Tibial nerve (tissue), 4 donors: ENCODE data around the gene PLPP4. TPM values are rescaled to one million over a fixed set of nuclear protein-coding genes. Genes with fewer than 3 reads are reported as not detected.

ENCODE experiments used
- DNase-seq, 2 donors: peaks; one replicate each; pipeline ENCODE4 v3.0.0-alpha.2; 2019; ENCODE audit warnings: low spot score in 2 of 2
- H3K27ac ChIP-seq, 4 donors: fragments of 200-600 bp; sonication (generic) in 3 of 4; one replicate each; pipeline ENCODE4 v1.5.1; 2017 to 2019; ENCODE audit warnings: mild to moderate bottlenecking in 1 of 4
- H3K27me3 ChIP-seq, 2 donors: fragments of 200-600 bp; sonication (generic) in 1 of 2; one replicate each; pipeline versions ENCODE4 v1.5.1 to v1.6.0; 2017 to 2019
- H3K36me3 ChIP-seq, 3 donors: fragments of 200-600 bp; sonication (generic); one replicate each; pipeline ENCODE4 v1.5.1; 2018 to 2019
- H3K4me1 ChIP-seq, 4 donors: fragments of 200-600 bp; sonication (generic) in 3 of 4; one replicate each; pipeline ENCODE4 v1.5.1; 2017 to 2019
- H3K4me3 ChIP-seq, 4 donors: fragments of 200-600 bp; sonication (generic) in 3 of 4; one replicate each; pipeline ENCODE4 v1.5.1; 2017 to 2019; ENCODE audit warnings: mild to moderate bottlenecking in 1 of 4, moderate library complexity in 1 of 4
- H3K9me3 ChIP-seq, 4 donors: fragments of 200-600 bp; sonication (generic) in 3 of 4; one replicate each; pipeline ENCODE4 v1.5.1; 2017 to 2019
- CTCF ChIP-seq, 5 experiments: fragments of 200-600 bp in 3 of 5; fragments of 450-650 bp in 2 of 5; sonication (generic) in 3 of 5; IDR thresholded peaks; one replicate each; pipeline ENCODE4 v1.5.1; 2016 to 2019; ENCODE audit warnings: antibody characterized with exemption in 5 of 5, mild to moderate bottlenecking in 3 of 5, moderate library complexity in 2 of 5
- EP300 ChIP-seq, 2 donors: sonication (generic); formaldehyde crosslinking; IDR thresholded peaks; one replicate each; pipeline ENCODE4 v1.6.1; 2017; ENCODE audit warnings: antibody characterized with exemption in 2 of 2, mild to moderate bottlenecking in 1 of 2
- POLR2A ChIP-seq, 2 donors: fragments of 450-650 bp; IDR thresholded peaks; one replicate each; pipeline ENCODE4 v1.6.1; 2017; ENCODE audit warnings: antibody characterized with exemption in 2 of 2, mild to moderate bottlenecking in 2 of 2, moderate library complexity in 2 of 2
- WGBS, 2 donors: methylation state at CpG; one replicate each; pipeline ENCODE4 v1.1.5; 2018; 5-methylcytosine and 5-hydroxymethylcytosine counted together
- total RNA-seq, 4 donors: library from RNA; depleted of rRNA; stranded (reverse); fragments of >200 nt; gene quantifications; one replicate each; pipeline ENCODE4 v1.1.0, GENCODE V29; 2016

The PLPP4 gene
- total RNA-seq, 4 donors from 2014 or later = not detected

- Histone ChIP-seq H3K9me3 (no peaks in the 10 kb centered on the region), H3K36me3 (no peaks in the 10 kb centered on the region), H3K4me3 (no peak overlapping the region), H3K27ac (no peak overlapping the region), H3K27me3 (peaks cover 0 to 3% of the 10 kb centered on the region in 2 donors), H3K4me1 (no peaks in the 10 kb centered on the region)
- TF ChIP-seq POLR2A (IDR thresholded peaks at IDR 0.05) (no peak), CTCF (IDR thresholded peaks at IDR 0.05) (no peak), EP300 (IDR thresholded peaks at IDR 0.05) (no peak)
- DNase-seq = no peak
- 47 to 60% methylated on average over 2 of the region's 2 CpGs for WGBS, 2 donors
These were observed 8.1 kb downstream of the PLPP4 start for GRCh38 chr10:120465138-120465537.

DNA sequence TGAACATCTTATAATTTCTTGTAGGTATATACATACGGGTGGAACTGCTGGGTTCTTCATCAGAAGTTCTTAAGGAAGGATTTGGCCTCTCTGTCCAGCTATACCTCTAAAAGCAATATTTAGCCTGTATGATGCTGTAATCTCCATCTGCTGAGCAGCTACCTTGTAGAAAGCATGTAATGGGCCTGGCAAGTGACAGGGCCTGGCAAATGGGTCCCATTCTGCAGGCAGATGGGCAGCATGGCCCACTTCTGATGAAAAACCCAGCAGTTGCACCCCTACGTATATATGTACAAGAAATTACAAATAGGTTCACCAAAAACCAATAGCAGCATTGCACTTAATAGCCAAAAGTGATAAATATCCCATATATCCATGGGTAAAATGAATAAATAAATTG is 9.0 kb downstream of the PLPP4 start:
- 94 to 95% methylated on average over 2 of the region's 2 CpGs for WGBS, 2 donors
- Histone ChIP-seq H3K4me3 (no peak overlapping the region), H3K4me1 (no peaks in the 10 kb centered on the region), H3K36me3 (no peaks in the 10 kb centered on the region), H3K9me3 (peaks cover 0 to 2% (median 0%) of the 10 kb centered on the region in 4 donors), H3K27ac (no peak overlapping the region), H3K27me3 (no peaks in the 10 kb centered on the region)
- TF ChIP-seq CTCF (IDR thresholded peaks at IDR 0.05) = no peak
- no peak for TF ChIP-seq POLR2A (IDR thresholded peaks at IDR 0.05)
- no peak for TF ChIP-seq EP300 (IDR thresholded peaks at IDR 0.05)
- no peak for DNase-seq

DNA sequence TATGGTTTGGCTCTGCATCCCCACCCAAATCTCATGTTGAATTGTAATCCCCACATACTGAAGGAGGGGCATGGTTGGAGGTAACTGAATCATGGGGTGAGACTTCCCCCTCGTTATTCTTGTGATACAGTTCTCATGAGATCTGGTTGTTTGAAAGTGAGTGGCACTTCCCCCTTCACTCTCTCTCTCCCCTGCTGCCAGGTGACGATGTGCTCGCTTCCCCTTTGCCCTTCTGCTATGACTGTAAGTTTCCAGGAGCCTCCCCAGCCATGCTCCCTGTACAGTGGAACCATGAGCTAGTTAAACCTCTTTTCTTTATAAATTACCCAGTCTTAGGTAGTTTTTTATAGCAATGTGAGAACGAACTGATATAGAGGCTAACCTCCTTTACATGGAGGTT is 16.6 kb downstream of the PLPP4 start:
- no peak for TF ChIP-seq POLR2A (IDR thresholded peaks at IDR 0.05)
- TF ChIP-seq CTCF (IDR thresholded peaks at IDR 0.05) = no peak
- no peak for TF ChIP-seq EP300 (IDR thresholded peaks at IDR 0.05)
- Histone ChIP-seq H3K9me3 (peaks cover 0 to 10% (median 0%) of the 10 kb centered on the region in 4 donors), H3K36me3 (no peaks in the 10 kb centered on the region), H3K27ac (no peak overlapping the region), H3K27me3 (no peaks in the 10 kb centered on the region), H3K4me3 (no peak overlapping the region), H3K4me1 (no peaks in the 10 kb centered on the region)
- no peak for DNase-seq
- 65 to 66% methylated on average over 4 of the region's 4 CpGs for WGBS, 2 donors

DNA sequence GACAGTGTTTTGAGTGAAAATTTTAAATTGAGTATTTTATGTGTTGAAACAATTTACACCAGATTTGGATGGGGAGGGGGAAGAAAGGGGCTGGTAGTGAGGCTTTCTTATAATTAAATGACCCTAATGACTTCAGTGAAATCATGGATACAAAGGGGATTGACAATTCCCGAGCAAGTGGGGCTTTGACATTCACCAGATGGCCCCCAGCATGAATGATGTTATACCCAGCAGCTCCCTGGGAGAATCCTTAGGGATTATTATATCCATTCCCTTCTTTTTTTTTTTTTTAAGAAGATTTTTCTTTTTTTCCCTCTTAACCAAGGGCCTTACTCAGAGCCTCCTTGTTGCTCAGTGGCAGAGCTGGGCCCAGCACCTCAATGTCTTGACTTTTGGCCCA is 17.9 kb downstream of the PLPP4 start:
- TF ChIP-seq CTCF (IDR thresholded peaks at IDR 0.05) (no peak), POLR2A (IDR thresholded peaks at IDR 0.05) (no peak), EP300 (IDR thresholded peaks at IDR 0.05) (no peak)
- H3K4me1 ChIP-seq = no peaks in the 10 kb centered on the region
- H3K9me3 ChIP-seq = peaks cover 0 to 10% (median 0%) of the 10 kb centered on the region in 4 donors
- DNase-seq = no peak
- H3K36me3 ChIP-seq = no peaks in the 10 kb centered on the region
- H3K4me3 ChIP-seq = no peak overlapping the region
- H3K27me3 ChIP-seq = no peaks in the 10 kb centered on the region
- H3K27ac ChIP-seq = no peak overlapping the region
- 30 to 51% methylated on average over 1 of the region's 1 CpG for WGBS, 2 donors

DNA sequence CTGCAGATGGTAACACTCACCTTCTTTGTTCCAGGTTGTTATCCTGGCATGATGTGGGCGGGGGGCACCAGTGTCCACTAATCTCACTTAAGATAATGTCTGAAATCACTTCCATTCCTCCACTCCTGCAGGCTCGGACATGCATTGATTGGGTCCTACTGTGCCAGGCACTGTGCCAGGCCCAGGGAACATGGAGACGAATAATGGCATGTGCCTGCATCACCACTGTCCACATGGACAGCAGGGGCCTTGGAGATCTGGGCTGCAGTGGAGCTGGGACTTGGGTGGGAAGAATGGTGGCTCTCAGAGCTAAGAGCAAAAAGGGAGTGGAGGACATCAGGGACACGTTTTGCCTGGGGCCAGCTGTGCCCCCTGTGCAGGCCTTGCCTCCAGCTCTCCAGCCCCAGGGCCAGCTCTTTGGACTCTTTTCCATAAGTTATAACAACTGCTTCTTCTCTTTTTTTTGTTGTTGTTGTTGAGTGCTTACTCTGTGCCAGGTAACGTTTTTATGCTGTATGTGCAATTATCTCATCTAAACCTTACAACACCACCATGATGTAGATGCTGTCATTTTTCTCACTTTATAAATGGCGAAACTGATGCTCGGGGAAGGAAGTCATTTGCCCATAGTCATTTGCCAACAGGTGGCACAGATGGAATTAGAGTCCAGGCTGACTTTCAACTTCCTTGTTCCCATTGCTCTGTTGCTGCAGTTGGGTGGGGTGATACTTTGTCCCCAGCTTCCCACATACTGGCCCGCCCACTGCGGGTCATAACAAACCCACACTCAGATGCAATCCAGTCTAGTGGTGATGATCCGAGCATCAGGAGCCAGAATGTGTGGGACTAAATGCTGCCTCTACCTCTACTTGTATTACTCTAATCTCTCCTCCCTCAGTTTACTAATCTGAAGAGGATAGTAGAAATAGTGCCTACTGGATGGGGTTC is 19.1 kb downstream of the PLPP4 start:
- DNase-seq = no peak
- no peaks in the 10 kb centered on the region for H3K4me1 ChIP-seq
- no peak overlapping the region for H3K4me3 ChIP-seq
- H3K36me3 ChIP-seq = no peaks in the 10 kb centered on the region
- TF ChIP-seq POLR2A (IDR thresholded peaks at IDR 0.05) (no peak), EP300 (IDR thresholded peaks at IDR 0.05) (no peak), CTCF (IDR thresholded peaks at IDR 0.05) (no peak)
- no peaks in the 10 kb centered on the region for H3K27me3 ChIP-seq
- peaks cover 0 to 7% (median 0%) of the 10 kb centered on the region in 4 donors for H3K9me3 ChIP-seq
- WGBS, 2 donors = 86 to 88% methylated on average over 10 of the region's 10 CpGs
- H3K27ac ChIP-seq = no peak overlapping the region
